ENCODE measurements around the gene PDE4D. TPM values are rescaled to one million over a fixed set of nuclear protein-coding genes. Genes with fewer than 3 reads are reported as not detected.

Gene PDE4D
- total RNA-seq, 1 donor from 2014 or later, result 14.2 TPM

- H3K4me1 Mint-ChIP-seq (ENCODE audit: low read depth, unreplicated experiment), result peaks cover 3% of the 10 kb centered on the region
- DNase-seq (ENCODE audit: low read depth) (no peak), FAIRE-seq (no peak)
- Histone ChIP-seq H3K79me2 (ENCODE audit: insufficient read depth, low read length) (no peaks in the 10 kb centered on the region), H3K36me3 (ENCODE audit: insufficient read depth, low read length) (no peaks in the 10 kb centered on the region), H3K9ac (ENCODE audit: low read length) (no peak overlapping the region), H2AFZ (ENCODE audit: low read depth, low read length) (no peak overlapping the region), H3K4me3 (ENCODE audit: insufficient read depth, low read depth, low read length) (no peak overlapping the region), H3K4me2 (ENCODE audit: low read length) (no peak overlapping the region), H4K20me1 (ENCODE audit: insufficient read depth, low read length) (no peaks in the 10 kb centered on the region), H3K27ac (ENCODE audit: low read depth, low read length) (no peak overlapping the region), H3K9me3 (ENCODE audit: insufficient read depth, low read depth, low read length) (no peaks in the 10 kb centered on the region), H3K27me3 (ENCODE audit: insufficient read depth, low read length) (no peaks in the 10 kb centered on the region), H3K4me1 (ENCODE audit: insufficient read depth, low read length) (no peaks in the 10 kb centered on the region)
- no peak overlapping the region for H3K4me3 Mint-ChIP-seq (ENCODE audit: unreplicated experiment)
- H3K9me3 Mint-ChIP-seq (ENCODE audit: unreplicated experiment), result no peaks in the 10 kb centered on the region
- no peak for TF ChIP-seq EZH2 (IDR thresholded peaks at IDR 0.05; ENCODE audit: insufficient read depth, low read length)
- no peak for TF ChIP-seq CTCF (IDR thresholded peaks at IDR 0.05; ENCODE audit: insufficient read depth, low read depth, low read length)
- H3K36me3 Mint-ChIP-seq (ENCODE audit: low read depth, unreplicated experiment), result no peaks in the 10 kb centered on the region
- no peak overlapping the region for H3K27ac Mint-ChIP-seq (ENCODE audit: unreplicated experiment)
- peaks cover 3% of the 10 kb centered on the region for H3K27me3 Mint-ChIP-seq (ENCODE audit: low read depth, unreplicated experiment)
Observed at GRCh38 chr5:59184769-59185168, 708.8 kb downstream of the PDE4D start.

DNA sequence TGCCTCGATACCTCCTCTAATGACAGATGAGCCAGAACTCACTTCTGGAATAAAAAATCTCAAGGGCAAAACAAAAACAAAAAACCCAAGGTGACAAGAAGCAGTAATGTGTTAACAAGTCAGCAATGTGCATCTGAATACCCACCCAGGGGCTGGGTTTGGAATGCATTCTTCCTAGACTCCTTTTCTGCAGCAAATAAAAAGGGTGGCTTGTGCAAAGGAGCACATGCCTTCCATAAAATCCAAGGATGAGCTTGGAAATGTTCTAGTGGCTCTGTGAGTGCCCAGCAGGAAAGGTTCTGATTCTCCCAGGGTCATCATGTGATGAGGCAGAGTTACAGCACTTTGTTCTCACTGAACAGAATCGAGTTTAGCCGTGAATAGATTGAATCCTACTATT is 710.8 kb downstream of the PDE4D start:
- no peaks in the 10 kb centered on the region for H4K20me1 ChIP-seq (ENCODE audit: insufficient read depth, low read length)
- H3K4me1 Mint-ChIP-seq (ENCODE audit: low read depth, unreplicated experiment), result no peaks in the 10 kb centered on the region
- no peak overlapping the region for H3K4me3 Mint-ChIP-seq (ENCODE audit: unreplicated experiment)
- no peak for TF ChIP-seq EZH2 (IDR thresholded peaks at IDR 0.05; ENCODE audit: insufficient read depth, low read length)
- H3K27ac Mint-ChIP-seq (ENCODE audit: unreplicated experiment), result no peak overlapping the region
- H3K9me3 ChIP-seq (ENCODE audit: insufficient read depth, low read depth, low read length), result no peaks in the 10 kb centered on the region
- no peak overlapping the region for H3K9ac ChIP-seq (ENCODE audit: low read length)
- no peaks in the 10 kb centered on the region for H3K27me3 ChIP-seq (ENCODE audit: insufficient read depth, low read length)
- no peak overlapping the region for H3K4me2 ChIP-seq (ENCODE audit: low read length)
- H3K36me3 ChIP-seq (ENCODE audit: insufficient read depth, low read length), result no peaks in the 10 kb centered on the region
- H3K36me3 Mint-ChIP-seq (ENCODE audit: low read depth, unreplicated experiment), result no peaks in the 10 kb centered on the region
- DNase-seq (ENCODE audit: low read depth) (no peak), FAIRE-seq (no peak)
- H3K79me2 ChIP-seq (ENCODE audit: insufficient read depth, low read length), result no peaks in the 10 kb centered on the region
- no peak overlapping the region for H3K4me3 ChIP-seq (ENCODE audit: insufficient read depth, low read depth, low read length)
- no peak overlapping the region for H2AFZ ChIP-seq (ENCODE audit: low read depth, low read length)
- H3K4me1 ChIP-seq (ENCODE audit: insufficient read depth, low read length), result no peaks in the 10 kb centered on the region
- H3K9me3 Mint-ChIP-seq (ENCODE audit: unreplicated experiment), result no peaks in the 10 kb centered on the region
- H3K27me3 Mint-ChIP-seq (ENCODE audit: low read depth, unreplicated experiment), result no peaks in the 10 kb centered on the region
- H3K27ac ChIP-seq (ENCODE audit: low read depth, low read length), result no peak overlapping the region

GRCh38 chr5:59180515-59180914 is 713.0 kb downstream of the PDE4D start:
- Histone ChIP-seq H4K20me1 (ENCODE audit: insufficient read depth, low read length) (no peaks in the 10 kb centered on the region), H3K9ac (ENCODE audit: low read length) (no peak overlapping the region), H3K36me3 (ENCODE audit: insufficient read depth, low read length) (no peaks in the 10 kb centered on the region), H3K27ac (ENCODE audit: low read depth, low read length) (no peak overlapping the region), H3K4me1 (ENCODE audit: insufficient read depth, low read length) (no peaks in the 10 kb centered on the region), H3K4me2 (ENCODE audit: low read length) (no peak overlapping the region), H2AFZ (ENCODE audit: low read depth, low read length) (no peak overlapping the region), H3K9me3 (ENCODE audit: insufficient read depth, low read depth, low read length) (no peaks in the 10 kb centered on the region), H3K27me3 (ENCODE audit: insufficient read depth, low read length) (no peaks in the 10 kb centered on the region), H3K79me2 (ENCODE audit: insufficient read depth, low read length) (no peaks in the 10 kb centered on the region), H3K4me3 (ENCODE audit: insufficient read depth, low read depth, low read length) (no peak overlapping the region)
- H3K36me3 Mint-ChIP-seq (ENCODE audit: low read depth, unreplicated experiment), result no peaks in the 10 kb centered on the region
- no peaks in the 10 kb centered on the region for H3K4me1 Mint-ChIP-seq (ENCODE audit: low read depth, unreplicated experiment)
- no peak for DNase-seq (ENCODE audit: low read depth)
- no peaks in the 10 kb centered on the region for H3K9me3 Mint-ChIP-seq (ENCODE audit: unreplicated experiment)
- H3K4me3 Mint-ChIP-seq (ENCODE audit: unreplicated experiment), result no peak overlapping the region
- TF ChIP-seq EZH2 (IDR thresholded peaks at IDR 0.05; ENCODE audit: insufficient read depth, low read length) (no peak), CTCF (IDR thresholded peaks at IDR 0.05; ENCODE audit: insufficient read depth, low read depth, low read length) (no peak)
- FAIRE-seq, result no peak
- no peak overlapping the region for H3K27ac Mint-ChIP-seq (ENCODE audit: unreplicated experiment)
- H3K27me3 Mint-ChIP-seq (ENCODE audit: low read depth, unreplicated experiment), result no peaks in the 10 kb centered on the region

All from astrocyte (in vitro differentiated cells and primary cell).